ENCODE results near the gene SP100. TPM values are rescaled to one million over a fixed set of nuclear protein-coding genes. Genes with fewer than 3 reads are reported as not detected.
A peak's percentile ranks its signal among the peaks of the same experiment; 100 is the strongest.

The SP100 gene
- total RNA-seq, 1 experiment from 2014 or later: 110 TPM

DNA sequence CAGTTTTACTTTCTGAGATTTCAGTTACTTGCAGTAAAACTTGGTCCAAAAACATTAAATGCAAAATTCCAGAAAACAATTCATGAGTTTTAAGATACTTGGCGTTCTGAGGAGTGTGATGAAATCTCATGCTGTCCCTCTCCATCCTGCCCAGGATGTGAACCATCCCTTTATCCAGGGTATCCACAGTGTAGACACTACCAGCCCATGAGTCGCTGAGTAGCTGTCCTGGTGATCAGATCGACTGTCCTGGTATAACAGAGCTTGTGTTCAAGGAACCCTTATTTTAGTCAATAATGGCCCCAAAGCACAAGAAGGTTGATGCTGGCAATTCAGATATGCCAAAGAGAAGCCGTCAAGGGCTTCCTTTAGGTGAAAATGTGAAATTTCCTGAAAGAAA lies 3.2 kb downstream of the SP100 start:
- DNase-seq: no peak
- H3K36me3 Mint-ChIP-seq (ENCODE audit: insufficient read depth, unreplicated experiment): peaks cover 37% of the 10 kb centered on the region
- no peaks in the 10 kb centered on the region for H3K9me3 Mint-ChIP-seq (ENCODE audit: low read depth, unreplicated experiment)
- peaks cover 66% of the 10 kb centered on the region for H3K4me1 Mint-ChIP-seq (ENCODE audit: low read depth, unreplicated experiment)
- H3K27ac Mint-ChIP-seq (ENCODE audit: unreplicated experiment): peak overlapping the region; percentile 83
- peak overlapping the region; percentile 74 for H3K4me3 Mint-ChIP-seq (ENCODE audit: low read depth, unreplicated experiment)
- intact Hi-C loops (cut with micrococcal nuclease; ENCODE audit: unreplicated experiment): loop anchor here (5.0 to 10.0 kb wide), 2 partner anchors 92 to 354 kb away; partner anchors contain the start of genes SLC16A14 and SP140L
- CTCF ChIA-PET: no interaction called here
- BruUV-seq (replicated peaks): no TSS peak
- TF ChIP-seq, protein P1, sequence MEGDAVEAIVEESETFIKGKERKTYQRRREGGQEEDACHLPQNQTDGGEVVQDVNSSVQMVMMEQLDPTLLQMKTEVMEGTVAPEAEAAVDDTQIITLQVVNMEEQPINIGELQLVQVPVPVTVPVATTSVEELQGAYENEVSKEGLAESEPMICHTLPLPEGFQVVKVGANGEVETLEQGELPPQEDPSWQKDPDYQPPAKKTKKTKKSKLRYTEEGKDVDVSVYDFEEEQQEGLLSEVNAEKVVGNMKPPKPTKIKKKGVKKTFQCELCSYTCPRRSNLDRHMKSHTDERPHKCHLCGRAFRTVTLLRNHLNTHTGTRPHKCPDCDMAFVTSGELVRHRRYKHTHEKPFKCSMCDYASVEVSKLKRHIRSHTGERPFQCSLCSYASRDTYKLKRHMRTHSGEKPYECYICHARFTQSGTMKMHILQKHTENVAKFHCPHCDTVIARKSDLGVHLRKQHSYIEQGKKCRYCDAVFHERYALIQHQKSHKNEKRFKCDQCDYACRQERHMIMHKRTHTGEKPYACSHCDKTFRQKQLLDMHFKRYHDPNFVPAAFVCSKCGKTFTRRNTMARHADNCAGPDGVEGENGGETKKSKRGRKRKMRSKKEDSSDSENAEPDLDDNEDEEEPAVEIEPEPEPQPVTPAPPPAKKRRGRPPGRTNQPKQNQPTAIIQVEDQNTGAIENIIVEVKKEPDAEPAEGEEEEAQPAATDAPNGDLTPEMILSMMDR (IDR thresholded peaks at IDR 0.05; ENCODE audit: unreplicated experiment): no peak
- no peaks in the 10 kb centered on the region for H3K27me3 Mint-ChIP-seq (ENCODE audit: unreplicated experiment)

DNA sequence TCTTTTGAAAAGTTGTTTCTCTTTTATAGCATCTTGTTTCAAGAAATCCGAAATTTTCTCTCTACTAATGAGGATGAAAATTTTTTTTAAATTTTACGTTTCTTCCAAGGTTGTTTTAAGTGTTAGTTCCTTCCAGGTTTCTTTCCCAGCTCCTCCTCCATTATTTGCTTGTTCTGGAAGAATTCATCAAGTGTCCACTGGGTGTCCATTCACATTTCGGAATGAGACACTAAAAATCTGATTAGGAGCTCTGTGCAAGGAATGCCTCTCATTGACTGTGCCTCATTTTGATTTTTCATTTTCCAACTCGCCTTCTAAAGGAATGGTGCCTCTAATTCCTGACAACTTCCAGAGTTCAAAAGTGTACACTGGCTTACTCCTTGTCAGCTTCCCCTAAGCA lies 6.1 kb downstream of the SP100 start:
- intact Hi-C loops (cut with micrococcal nuclease; ENCODE audit: unreplicated experiment): loop anchor here (5.0 to 10.0 kb wide), 2 partner anchors 190 to 373 kb away; no protein-coding TSS in a partner anchor
- H3K9me3 Mint-ChIP-seq (ENCODE audit: low read depth, unreplicated experiment): no peaks in the 10 kb centered on the region
- H3K4me3 Mint-ChIP-seq (ENCODE audit: low read depth, unreplicated experiment): no peak overlapping the region
- H3K27me3 Mint-ChIP-seq (ENCODE audit: unreplicated experiment): no peaks in the 10 kb centered on the region
- CTCF ChIA-PET: no interaction called here
- H3K4me1 Mint-ChIP-seq (ENCODE audit: low read depth, unreplicated experiment): peaks cover 72% of the 10 kb centered on the region
- no peak for DNase-seq
- H3K27ac Mint-ChIP-seq (ENCODE audit: unreplicated experiment): no peak overlapping the region
- TF ChIP-seq, protein P1 (IDR thresholded peaks at IDR 0.05; ENCODE audit: unreplicated experiment): no peak
- BruUV-seq (replicated peaks): no TSS peak
- peaks cover 29% of the 10 kb centered on the region for H3K36me3 Mint-ChIP-seq (ENCODE audit: insufficient read depth, unreplicated experiment)

DNA sequence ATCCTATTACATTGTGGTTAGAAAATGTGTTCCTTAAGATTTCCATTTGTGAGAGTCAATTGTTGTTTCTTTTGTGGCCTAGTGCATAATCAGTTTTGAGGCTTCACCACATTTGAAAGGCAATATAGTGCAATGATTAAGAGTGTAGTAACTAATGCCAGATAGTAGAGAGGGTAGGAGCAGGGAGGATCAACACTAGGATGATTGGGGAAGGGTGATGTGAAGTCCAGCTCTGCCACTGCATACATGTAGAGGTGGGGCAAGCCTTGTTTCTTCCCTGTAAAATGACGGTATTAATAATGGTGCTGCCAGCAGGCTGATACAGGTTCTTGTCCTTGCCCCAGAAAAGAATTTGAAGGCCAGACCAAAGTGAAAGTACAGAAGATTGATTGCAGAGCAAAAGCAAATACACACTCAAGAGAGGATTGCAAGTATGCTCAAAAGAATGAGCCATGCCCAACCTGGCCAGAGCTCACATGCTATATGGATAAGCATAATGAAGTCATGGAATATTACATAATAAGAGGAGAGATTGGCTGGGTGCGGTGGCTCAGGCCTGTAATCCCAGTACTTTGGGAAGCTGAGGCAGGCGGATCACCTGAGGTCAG lies 8.0 kb downstream of the SP100 start:
- Mint-ChIP-seq H3K27ac (ENCODE audit: unreplicated experiment) (peak overlapping the region; percentile 74), H3K9me3 (ENCODE audit: low read depth, unreplicated experiment) (no peaks in the 10 kb centered on the region), H3K27me3 (ENCODE audit: unreplicated experiment) (no peaks in the 10 kb centered on the region), H3K36me3 (ENCODE audit: insufficient read depth, unreplicated experiment) (peaks cover 13% of the 10 kb centered on the region), H3K4me1 (ENCODE audit: low read depth, unreplicated experiment) (peaks cover 59% of the 10 kb centered on the region), H3K4me3 (ENCODE audit: low read depth, unreplicated experiment) (peak overlapping the region; percentile 42)
- CTCF ChIA-PET: interaction anchor here (0.7 kb wide), 1 partner anchor 298 kb away, joined by 5 read pairs; no protein-coding TSS in a partner anchor
- TF ChIP-seq, protein P1 (IDR thresholded peaks at IDR 0.05; ENCODE audit: unreplicated experiment): no peak
- no TSS peak for BruUV-seq (replicated peaks)
- intact Hi-C loops (cut with micrococcal nuclease; ENCODE audit: unreplicated experiment): loop anchor here (5.0 to 10.0 kb wide), 2 partner anchors 188 to 371 kb away; no protein-coding TSS in a partner anchor
- DNase-seq: peak; percentile 44

DNA sequence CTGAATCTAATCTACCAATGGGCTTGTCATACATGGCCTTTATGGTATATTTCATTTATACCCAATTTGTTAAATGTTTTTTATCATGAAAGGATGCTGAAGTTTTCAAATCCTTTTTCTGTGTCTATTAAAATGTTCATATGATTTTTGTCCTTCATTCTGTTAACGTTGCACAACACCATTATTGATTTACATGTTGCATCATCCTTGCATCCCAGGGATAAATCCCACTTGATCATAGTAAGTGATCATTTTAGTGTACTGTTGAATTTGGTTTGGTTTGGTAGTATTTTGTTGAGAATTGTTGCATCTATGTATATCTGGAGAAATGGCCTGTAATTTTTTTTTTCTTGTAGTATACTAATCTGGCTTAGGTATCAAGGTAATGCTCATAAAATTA lies 9.4 kb downstream of the SP100 start:
- H3K27me3 Mint-ChIP-seq (ENCODE audit: unreplicated experiment): no peaks in the 10 kb centered on the region
- no peak overlapping the region for H3K4me3 Mint-ChIP-seq (ENCODE audit: low read depth, unreplicated experiment)
- TF ChIP-seq, protein P1 (IDR thresholded peaks at IDR 0.05; ENCODE audit: unreplicated experiment): no peak
- DNase-seq: no peak
- CTCF ChIA-PET: no interaction called here
- intact Hi-C loops (cut with micrococcal nuclease; ENCODE audit: unreplicated experiment): loop anchor here (10.0 kb wide), 1 partner anchor 369 kb away; no protein-coding TSS in a partner anchor
- H3K36me3 Mint-ChIP-seq (ENCODE audit: insufficient read depth, unreplicated experiment): peaks cover 10% of the 10 kb centered on the region
- peaks cover 57% of the 10 kb centered on the region for H3K4me1 Mint-ChIP-seq (ENCODE audit: low read depth, unreplicated experiment)
- H3K27ac Mint-ChIP-seq (ENCODE audit: unreplicated experiment): peak overlapping the region; percentile 64
- no peaks in the 10 kb centered on the region for H3K9me3 Mint-ChIP-seq (ENCODE audit: low read depth, unreplicated experiment)
- BruUV-seq (replicated peaks): no TSS peak

All from Calu3 (cell line).